Activated naive CD4-positive, alpha-beta T cell treated with anti-CD3 and anti-CD28 coated beads, Interleukin-2, amount 10 ng/mL, durations not matched to agents 7 days and 5 days (primary cell): ENCODE data around the gene ZDHHC1.
"Not testable (repeated sequence)": the region's sequence is repeated elsewhere in the genome, so short reads cannot be mapped to it uniquely, and the experiment has no call there.

Experiments
- CTCF ChIA-PET: fragments of 350-600 bp; sonication (Branson Sonifier 250); formaldehyde crosslinking; loops from one replicate; lab custom pipeline; 2021; ENCODE audit warnings: antibody characterized with exemption; lab: Charles Lee
- DNase-seq: peaks from one replicate; pipeline ENCODE4 v3.0.0-alpha.2; 2020
- H3K27ac Mint-ChIP-seq: one replicate; pipeline ENCODE4 v1.8.0; 2021; ENCODE audit warnings: mild to moderate bottlenecking, moderate library complexity, mixed read lengths
- H3K27me3 Mint-ChIP-seq: one replicate; pipeline ENCODE4 v1.8.0; 2021; ENCODE audit warnings: mild to moderate bottlenecking, mixed read lengths
- H3K36me3 Mint-ChIP-seq: one replicate; pipeline ENCODE4 v1.8.0; 2021; ENCODE audit warnings: mixed read lengths
- H3K4me1 Mint-ChIP-seq: one replicate; pipeline ENCODE4 v1.8.0; 2021; ENCODE audit warnings: mixed read lengths
- H3K4me3 Mint-ChIP-seq: one replicate; pipeline ENCODE4 v1.8.0; 2021; ENCODE audit warnings: mild to moderate bottlenecking, moderate library complexity, mixed read lengths
- H3K9me3 Mint-ChIP-seq: one replicate; pipeline ENCODE4 v1.8.0; 2021; ENCODE audit warnings: mixed read lengths

The ZDHHC1 gene

GRCh38 chr16:67352463-67352862, 63.8 kb downstream of the ZDHHC1 start:
- H3K36me3 Mint-ChIP-seq, H3K27ac Mint-ChIP-seq, H3K4me1 Mint-ChIP-seq, DNase-seq, H3K27me3 Mint-ChIP-seq, H3K4me3 Mint-ChIP-seq, H3K9me3 Mint-ChIP-seq: not testable (repeated sequence)
- CTCF ChIA-PET = interaction anchor here (1.3 to 1.4 kb wide), 3 partner anchors 21 to 92 kb away, joined by 3 to 4 read pairs (median 3); no protein-coding TSS in a partner anchor

GRCh38 chr16:67350324-67350723, 66.0 kb downstream of the ZDHHC1 start:
- no peaks in the 10 kb centered on the region for H3K36me3 Mint-ChIP-seq
- no peak overlapping the region for H3K27ac Mint-ChIP-seq
- no peak for DNase-seq
- no peaks in the 10 kb centered on the region for H3K4me1 Mint-ChIP-seq
- no peak overlapping the region for H3K4me3 Mint-ChIP-seq
- no peaks in the 10 kb centered on the region for H3K9me3 Mint-ChIP-seq
- peaks cover 6% of the 10 kb centered on the region for H3K27me3 Mint-ChIP-seq
- CTCF ChIA-PET = interaction anchor here (1.1 to 1.6 kb wide), 2 partner anchors 62 to 97 kb away, joined by 3 read pairs; no protein-coding TSS in a partner anchor

DNA sequence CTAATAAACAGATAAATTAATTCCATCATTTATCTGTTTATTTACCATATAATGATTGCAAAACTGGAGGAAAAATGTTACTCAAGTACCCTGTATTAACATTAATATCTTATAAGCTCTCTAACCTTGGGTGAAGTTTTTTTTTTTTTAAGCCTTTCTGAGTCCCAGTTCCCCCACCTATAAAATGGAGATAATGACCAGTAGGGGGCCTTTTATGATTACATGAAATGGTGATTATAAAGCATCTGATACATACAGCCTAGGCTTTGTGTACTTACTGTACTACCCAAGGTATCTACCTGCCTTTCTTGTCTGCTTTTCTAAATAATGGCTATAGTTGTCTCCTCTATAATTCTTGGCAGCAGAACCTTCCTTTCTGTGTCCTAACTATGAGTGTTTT, 67.1 kb downstream of the ZDHHC1 start:
- CTCF ChIA-PET = no interaction called here
- no peaks in the 10 kb centered on the region for H3K9me3 Mint-ChIP-seq
- H3K4me3 Mint-ChIP-seq = no peak overlapping the region
- no peaks in the 10 kb centered on the region for H3K36me3 Mint-ChIP-seq
- no peaks in the 10 kb centered on the region for H3K4me1 Mint-ChIP-seq
- peaks cover 7% of the 10 kb centered on the region for H3K27me3 Mint-ChIP-seq
- no peak for DNase-seq
- no peak overlapping the region for H3K27ac Mint-ChIP-seq

GRCh38 chr16:67346341-67346740, 69.9 kb downstream of the ZDHHC1 start:
- Mint-ChIP-seq H3K4me1 (no peaks in the 10 kb centered on the region), H3K27me3 (peaks cover 7% of the 10 kb centered on the region), H3K9me3 (no peaks in the 10 kb centered on the region), H3K27ac (no peak overlapping the region), H3K36me3 (no peaks in the 10 kb centered on the region), H3K4me3 (no peak overlapping the region)
- DNase-seq = no peak
- CTCF ChIA-PET = interaction anchor here (1.1 kb wide), 1 partner anchor 10 kb away, joined by 3 read pairs; no protein-coding TSS in a partner anchor

DNA sequence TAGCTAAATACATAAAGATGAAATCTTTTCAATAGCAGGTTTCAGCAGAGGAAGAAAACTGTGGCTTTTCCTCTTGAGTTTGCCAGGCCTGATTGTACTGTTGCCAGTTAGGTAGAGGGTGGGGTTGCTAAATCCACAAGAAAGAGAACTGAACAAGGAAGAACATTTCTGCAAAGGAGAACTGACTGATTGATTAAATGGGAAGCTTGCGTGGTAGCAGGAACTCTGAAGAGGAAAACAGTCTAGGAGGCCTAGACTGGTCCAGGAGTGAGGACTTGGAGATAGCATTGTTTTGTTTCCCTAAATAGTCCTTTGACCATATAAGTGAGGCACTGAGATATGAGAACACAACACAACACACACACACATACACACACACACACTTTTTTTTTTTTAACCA, 70.9 kb downstream of the ZDHHC1 start:
- Mint-ChIP-seq H3K4me3 (no peak overlapping the region), H3K27ac (no peak overlapping the region), H3K4me1 (no peaks in the 10 kb centered on the region), H3K36me3 (no peaks in the 10 kb centered on the region), H3K27me3 (peaks cover 8% of the 10 kb centered on the region), H3K9me3 (no peaks in the 10 kb centered on the region)
- CTCF ChIA-PET = no interaction called here
- DNase-seq = no peak
